HG03097 (cell line): ENCODE data around the gene PLCG2.
A peak's percentile ranks its signal among the peaks of the same experiment; 100 is the strongest.

Source experiments
- ATAC-seq: cut with Tn5 transposase; IDR thresholded peaks from one replicate; pipeline ENCODE4 v1.9.1; 2021; ENCODE audit not compliant: unreplicated experiment, low FRiP score

The PLCG2 gene

DNA sequence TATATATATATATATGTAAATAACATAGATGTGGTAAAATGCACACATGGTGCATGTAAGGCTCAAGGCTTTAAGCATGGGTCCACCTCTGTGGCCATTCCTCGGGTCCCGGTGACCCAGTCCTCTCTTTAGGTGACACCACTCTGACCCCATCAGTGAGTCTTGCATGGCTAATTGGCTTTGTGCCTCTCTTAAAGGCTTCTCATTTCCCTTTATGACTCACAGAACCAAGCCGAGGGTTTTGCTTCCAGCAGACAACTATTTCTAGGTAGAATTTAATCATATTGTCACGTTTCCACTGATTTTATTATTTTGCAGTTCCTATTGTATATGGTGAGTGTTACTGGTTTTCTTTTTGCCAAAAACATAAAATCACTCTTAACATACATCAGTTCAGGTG is 59.7 kb downstream of the PLCG2 start:
- no peak for ATAC-seq

DNA sequence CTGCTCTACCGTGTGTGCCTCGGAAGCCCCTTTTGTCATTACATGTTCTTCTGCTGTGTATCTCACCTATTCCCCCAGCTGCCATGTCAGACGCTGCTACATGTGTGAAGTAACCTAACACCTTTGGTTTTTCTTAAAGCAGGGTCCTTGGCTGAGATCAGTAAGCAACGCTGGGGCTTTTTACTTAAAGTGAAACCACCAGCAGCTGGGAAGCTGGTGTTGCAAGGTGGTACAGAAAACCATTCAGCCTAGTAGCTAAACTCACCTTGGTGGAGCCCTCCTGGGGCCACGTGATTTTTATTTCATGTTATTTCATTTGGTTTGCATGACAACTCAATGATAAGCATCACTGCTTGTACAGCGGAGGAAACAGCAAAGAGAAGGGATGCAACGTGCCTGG is 62.6 kb downstream of the PLCG2 start:
- no peak for ATAC-seq

DNA sequence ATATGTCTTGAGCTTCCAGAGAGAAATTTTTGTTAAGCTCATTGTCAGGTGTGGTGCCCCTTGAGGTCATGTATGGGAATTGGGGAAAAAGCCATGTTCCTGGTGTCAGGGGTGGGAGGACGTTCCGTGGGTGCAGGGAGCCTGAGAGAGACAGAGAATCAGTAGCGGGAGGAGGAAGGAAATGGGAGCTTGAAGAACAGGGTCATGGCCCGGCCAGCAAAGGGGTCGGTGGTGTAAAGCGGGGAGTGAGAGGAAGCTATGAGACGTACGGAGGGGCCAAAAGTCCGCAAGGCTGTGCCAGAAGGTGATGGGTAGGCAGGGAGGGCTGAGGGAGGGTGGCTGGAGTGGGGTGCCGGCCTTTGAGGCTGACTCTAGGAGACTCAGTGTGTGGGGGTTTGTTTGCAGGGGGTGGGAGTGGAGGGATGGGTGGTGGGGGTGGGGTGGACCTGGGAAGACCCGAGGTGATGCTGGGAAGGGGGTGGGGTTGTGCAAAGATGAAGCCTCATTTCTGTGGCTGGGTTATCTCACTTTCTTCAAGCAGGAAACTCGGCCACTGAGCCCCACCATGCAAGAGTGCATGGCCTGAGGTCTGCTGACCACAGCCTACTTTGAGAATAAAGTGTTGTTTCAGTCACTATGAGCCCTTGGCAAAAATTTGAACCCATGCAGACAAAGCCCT is 63.6 kb downstream of the PLCG2 start:
- ATAC-seq = no peak

DNA sequence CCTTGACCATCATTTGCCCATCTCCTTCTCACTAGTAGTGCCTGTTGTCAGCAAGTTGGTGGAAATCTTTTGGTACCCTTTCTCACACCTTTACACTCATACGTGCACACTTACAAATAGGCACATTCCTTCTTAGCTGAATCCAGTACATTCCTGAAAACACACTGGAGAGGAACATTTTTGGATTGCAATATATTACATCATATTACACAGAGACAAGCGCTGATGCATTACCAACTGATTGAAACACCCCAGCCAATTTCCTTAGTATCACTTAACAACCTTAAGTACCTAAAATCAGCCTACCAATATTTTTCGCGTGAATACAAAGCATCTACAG is 64.1 kb downstream of the PLCG2 start:
- ATAC-seq = no peak

DNA sequence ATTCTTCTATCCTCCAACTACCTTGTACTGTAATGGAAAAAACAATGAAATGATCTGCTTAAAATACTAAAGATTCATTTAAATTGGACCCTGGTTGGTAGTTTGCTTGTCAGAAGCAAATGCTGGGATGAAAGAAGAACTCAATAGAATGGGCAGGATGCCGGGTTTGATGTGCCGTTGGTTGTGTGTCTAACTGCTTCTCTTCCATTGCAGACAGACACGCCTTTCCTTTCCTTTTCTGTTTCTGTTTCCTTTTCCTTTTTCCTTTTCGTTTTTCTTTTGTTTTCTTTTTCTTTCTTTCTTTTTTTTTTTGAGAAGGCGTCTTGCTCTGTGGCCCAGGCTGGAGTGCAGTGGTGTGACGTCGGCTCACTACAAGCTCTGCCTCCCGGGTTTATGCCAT is 64.6 kb downstream of the PLCG2 start:
- ATAC-seq = no peak

DNA sequence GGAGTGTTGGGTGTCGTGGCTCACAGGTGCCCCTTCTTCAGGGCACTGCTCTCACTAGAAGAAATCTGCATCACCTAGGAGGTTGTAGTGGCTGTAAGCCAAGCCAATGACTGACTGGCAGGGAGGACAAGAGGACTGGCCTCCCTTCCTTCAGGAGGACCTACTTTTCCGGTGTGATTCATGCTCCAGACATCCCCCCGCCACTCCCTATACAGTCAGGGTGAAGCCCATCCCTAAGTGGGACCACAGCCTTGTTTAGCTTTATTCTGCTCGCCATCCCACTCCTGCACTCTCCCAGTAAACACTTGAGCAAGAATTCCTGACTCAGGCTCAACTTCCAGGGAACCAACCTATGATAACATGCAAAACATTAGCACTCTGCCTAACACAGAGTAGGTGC is 67.0 kb downstream of the PLCG2 start:
- no peak for ATAC-seq

DNA sequence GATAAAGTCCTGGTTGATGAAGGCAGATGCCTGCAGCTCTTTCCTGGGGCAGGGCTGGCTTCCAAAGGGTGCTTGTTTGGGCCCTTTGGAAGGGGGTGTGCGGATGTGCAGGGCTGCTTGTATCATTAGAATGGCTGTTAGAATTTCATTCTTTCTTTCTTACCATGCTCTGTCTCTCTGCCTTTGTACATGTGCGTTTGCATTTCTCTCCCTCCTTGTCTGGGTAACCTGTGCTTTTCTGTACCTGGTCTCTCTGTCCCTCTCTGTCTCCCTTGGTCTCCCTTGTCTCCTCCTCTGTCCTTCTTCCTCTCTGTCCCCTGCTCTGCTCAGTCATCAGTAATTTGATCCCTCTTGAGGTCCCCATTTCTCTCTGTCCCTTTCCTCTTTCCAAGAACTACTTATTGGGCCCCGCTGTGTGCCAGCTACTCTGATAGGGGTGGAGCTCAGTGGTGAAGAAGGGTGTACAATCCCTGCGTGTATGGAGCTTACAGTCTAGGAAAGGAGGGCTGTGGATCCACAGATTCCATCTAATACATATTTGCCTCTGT is 69.3 kb downstream of the PLCG2 start:
- ATAC-seq = no peak

DNA sequence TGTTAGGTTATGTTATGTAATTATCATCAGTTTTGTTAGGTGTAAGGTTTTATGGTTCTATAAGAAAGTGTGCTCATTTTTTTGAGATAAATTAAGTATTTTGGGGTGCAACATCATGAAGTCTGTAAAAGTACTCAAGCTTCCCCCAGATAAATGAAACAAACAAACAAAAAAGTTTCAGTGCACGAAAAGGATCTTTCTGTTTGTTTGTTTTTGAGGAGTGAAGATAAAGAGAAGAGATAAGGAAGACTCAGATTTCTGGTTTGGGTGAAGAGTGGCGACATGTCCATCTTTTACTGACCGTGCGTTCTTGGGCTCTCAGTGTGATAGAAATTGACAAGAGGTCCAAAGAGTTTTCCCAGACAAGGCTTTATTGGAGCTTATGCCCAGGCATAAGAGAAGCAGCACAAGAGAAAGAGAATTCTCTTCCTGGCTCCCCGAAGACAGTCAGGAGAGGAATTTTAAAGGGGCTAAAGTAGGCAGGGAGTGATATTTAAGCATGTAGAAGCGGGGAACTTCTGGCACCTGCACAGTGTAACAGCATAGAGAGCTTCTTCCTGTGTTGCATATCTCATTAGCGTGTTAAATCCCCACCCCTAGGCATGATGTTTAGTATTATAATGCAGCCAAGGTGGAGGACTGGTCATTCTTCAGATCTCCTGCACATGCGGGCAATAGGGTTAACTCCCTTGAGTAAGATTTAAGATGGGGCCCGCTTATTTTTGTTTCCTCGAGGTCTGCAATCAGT is 71.3 kb downstream of the PLCG2 start:
- no peak for ATAC-seq

DNA sequence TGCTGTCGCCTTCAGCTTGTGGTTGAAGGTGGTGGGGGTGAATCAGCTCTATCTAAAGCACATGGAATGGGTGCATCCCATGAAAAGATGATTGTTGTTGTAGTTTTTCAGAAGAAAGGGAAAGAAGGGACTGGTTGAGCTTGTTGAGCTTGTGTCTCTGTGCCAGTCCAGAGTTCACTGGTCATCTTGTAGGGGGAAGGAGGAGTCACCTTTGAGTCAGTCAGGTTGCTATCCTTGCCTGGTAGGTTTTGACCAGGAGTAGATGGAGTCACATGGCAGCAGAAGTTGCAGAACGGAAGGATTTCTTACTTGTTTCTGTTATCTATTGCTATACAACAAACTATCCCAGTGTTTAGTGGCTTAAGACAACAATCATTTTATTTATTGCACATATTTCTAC is 73.3 kb downstream of the PLCG2 start:
- ATAC-seq = no peak

DNA sequence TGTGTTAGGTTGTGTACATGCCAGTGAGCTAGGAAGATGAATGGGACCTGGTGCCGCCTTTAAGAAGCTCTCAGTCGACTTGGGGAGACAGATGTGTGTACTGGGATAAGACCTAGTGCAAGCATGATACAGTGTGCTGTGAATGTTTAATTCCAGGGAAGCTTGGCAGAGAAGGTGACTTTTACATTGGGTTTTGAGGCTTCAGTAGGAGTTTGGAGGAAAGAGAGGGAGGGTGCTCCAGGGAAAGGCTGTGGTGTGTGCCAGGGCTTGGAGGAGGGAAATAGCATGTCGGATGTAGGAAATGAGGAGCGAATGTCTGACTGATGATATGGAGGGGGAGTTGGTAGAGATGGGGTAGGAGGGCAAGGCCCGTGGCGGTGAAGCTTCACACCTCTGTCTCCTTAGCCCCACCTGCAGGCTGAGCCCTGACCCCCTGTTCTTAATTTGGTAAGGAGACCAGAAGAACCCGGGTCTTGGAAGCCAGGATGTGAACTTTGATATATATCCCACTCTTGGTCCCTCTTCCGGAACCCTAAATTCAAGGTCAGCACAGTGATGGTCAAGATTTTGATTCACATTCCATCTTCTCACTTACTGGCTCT is 76.6 kb downstream of the PLCG2 start:
- ATAC-seq = no peak

DNA sequence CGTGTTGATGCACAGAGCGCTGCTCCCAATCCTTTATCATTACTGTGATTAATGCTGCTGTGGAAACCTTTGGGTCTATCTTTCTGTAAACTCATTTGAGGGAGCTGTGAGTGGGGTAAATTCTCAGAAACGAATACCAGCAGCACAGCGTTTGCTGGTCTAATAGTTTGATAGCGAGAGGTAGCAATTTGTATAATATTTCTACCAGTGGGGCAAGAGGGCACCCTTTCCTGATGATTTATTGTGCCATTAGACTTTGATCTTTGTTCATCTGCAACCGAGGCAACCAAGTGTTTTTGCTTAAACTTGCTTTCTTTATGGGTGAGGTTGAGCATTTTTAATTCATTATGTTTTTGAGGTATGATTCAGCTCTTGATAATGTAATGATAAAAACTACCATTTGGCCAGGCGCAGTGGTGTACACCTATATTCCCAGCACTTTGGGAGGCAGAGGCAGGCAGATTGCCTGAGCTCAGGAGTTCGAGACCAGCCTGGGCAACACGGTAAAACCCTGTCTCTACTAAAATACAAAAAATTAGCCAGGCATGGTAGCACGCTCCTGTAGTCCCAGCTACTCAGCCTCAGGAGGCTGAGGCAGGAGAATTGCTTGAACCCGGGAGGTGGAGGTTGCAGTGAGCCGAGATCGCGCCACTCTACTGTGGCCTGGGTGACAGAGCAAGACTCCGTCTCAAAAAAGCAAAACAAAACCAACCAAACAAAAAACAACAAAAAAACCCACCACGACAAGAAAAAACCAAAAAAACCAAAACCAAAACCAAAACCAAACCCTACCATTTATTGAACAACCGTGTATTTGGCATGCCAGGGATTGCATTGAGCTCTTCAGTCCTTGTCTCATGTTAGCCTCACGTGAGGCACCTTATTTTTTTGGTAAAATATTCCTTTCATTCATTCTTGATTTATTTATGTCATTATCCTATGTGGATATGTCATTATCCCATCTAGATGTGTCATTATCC is 81.5 kb downstream of the PLCG2 start:
- ATAC-seq = no peak

DNA sequence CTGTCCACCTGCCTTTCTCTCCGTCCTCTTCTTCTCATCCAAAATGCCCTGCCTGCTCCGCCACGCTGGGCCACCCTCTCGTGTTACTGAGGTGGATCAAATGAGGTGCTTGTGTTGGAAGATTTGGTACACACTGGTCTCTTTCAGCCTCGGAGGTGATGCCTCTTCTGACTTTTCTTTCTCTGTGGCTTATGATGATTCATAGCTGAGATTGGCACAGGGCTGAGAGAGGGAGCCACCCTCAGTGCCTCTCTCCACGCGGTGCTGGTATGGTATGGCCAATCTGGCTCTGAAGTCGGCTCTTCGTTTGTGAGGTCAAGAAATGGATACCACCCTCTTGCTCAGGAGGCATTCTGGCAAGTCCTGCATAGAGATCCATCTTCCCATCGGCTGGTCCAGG is 82.4 kb downstream of the PLCG2 start:
- no peak for ATAC-seq

DNA sequence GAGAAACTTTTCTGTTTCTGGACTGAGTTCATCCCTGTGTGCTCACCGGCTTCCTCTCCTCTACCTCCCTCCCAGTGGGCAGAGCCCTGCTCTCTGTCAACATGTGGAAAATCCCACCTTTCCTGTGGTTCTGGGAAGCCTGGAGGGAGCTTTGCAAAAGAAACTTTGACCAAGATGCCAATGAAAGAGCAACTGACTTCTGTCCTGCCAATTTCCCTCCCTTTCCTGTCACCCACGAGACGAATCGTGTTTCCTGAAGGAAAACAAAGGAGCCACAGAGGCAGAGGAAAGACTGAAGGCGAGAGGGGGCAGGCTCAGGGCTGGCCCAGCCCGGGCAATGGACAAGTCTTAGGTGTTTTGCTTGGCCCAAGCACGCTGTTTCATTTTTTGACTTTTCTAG is 82.8 kb downstream of the PLCG2 start:
- no peak for ATAC-seq

DNA sequence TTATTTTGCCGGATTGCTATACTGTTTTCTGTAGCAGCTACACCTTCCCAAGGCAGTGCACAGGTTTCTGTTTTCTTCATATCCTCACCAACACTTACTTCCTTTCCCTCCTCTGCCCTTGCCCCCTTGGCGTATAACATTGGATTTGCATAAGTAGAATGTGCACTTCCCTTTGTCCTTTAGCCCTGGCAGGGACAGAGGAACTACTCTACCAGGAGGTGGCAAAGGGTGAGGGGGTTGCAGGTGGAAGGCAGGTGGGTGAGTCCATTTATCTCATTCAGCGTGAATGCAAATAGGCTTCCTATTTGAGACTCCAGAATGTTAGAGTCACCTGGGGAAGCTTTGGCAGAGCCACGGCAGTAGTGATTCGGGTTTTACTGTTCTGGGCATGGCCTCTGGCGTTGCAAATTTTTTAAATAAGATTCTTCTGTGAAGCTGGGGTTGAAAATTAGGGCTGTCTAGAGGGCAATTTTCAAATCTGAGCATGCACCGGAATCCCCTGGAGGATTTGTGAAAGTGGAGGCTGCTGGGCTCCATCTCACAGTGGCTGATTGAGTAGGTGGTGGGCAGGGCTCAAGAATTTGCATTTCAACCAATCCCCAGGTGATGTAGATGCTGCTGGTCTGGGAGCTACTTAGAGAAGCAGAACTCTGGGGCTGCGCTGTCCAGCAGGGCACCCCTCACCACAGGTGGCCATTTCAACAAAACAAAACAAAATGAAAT is 84.7 kb downstream of the PLCG2 start:
- ATAC-seq = peak; percentile 49

DNA sequence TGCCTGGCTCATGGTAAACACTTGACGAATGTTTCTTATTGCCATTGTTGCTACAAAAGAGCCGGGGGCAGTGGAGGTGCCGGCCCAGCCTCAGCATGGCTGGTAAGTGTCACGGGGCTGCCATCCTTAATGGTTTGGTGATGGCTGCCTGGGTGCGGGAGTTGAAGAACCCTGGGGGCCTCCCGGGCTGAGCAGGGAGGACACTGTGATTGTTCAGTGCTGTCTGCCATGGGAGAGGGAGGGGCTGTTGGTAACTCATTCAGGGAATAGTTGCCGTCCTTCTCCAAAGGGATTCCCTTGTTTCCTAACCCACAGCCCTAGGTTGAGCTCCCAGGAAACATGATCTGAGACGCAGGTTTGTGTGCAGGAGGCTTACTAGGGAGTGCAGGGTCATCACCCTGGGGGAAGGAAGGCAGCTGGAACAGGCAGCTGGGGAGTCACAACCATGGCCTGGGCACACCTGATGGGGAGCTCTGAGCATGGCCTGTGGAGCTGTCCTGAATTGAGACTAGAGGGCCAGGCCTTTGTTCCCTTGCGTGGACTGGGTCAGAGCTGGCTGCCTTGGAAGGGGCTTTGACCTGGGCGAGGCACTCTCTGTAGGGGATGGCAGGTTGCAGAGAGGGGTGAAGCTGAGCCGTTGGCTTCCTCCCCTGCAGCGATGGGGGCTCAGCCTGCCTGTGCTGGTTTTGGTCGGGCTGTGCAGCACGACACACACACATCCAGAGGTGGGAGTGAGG is 85.7 kb downstream of the PLCG2 start:
- ATAC-seq = no peak

DNA sequence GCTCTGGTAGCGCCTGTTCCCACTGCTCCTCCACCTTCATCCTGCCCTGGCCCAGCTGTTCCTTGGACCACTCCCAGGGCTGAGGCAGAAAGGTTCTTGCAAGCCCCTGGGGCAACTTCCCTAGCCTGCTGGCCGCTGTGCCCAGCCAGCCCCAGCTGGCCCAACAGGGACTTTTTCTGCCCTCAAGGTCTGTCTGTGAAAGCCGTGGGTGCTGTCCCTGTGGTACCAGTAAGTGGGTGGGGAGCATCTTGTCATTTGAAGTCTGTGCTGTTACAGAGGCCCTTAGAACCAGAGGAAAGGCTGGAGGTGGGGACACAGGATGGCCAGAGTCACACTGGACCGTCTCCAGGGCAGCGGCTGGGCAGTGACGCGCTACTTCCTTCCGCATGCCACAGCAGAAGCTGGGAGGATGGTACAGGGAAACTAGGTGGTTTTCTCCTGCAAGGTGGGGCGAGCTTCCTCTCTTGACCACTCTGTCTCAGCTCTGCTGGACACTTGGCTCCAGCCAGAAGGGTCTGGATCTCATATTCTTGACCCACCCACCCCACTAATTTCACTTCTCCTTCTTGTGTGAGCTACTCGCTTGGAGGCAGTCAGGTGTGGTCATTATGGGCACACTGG is 87.8 kb downstream of the PLCG2 start:
- ATAC-seq = no peak

DNA sequence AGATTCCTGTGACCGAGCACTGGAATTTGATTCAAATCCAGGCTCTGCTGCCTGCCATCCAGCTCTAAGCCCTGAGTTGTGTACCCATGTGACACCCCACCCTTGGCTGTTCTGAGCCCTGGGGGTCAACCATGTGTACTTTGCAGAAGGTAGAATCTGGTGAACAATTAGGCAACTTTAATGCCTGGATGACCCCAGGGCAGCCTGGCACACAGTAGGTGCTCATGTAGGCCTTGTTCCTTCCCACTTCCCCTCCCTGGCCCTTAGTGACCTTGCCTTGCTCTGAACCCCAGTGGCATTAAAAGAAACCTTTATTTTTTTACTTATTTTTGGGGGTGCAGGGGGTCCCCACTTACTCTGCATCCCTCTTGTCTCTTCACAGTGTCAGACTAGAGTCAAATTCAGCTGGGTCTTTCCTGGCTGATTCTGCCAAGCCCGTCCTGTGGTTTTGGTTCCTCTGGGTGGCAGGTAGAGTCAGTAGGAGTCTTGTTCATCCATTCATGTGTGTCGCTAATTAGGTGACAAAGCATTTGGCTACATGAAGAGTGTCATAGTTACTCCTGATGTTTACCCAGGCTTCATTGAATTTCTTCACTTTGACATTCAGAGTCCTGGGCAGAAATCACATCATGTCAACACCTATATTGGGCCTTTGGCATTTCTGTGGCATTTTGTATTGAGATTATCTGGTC is 89.1 kb downstream of the PLCG2 start:
- no peak for ATAC-seq

DNA sequence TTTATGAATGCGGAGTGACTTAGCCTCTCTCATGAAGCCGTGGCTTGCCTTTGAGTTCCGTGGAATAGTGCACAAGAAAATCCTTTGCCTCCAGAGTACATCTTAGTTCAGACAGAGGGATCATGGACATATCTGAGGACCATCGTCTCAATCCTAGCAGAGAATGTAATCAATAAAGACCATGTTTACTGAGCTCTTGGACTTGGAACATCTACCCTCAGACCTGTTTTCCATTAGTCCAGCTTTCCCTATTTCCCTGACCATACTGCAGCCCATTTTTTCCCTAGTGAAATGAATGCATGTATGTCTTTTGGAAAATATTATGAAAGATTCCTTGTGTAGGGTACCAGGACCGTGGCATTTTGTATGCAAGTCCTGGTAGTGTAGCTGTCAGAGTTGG is 90.2 kb downstream of the PLCG2 start:
- ATAC-seq = no peak
